Ecto neural progenitor cell (in vitro differentiated cells): ENCODE measurements around the gene CAND1.

ENCODE experiments used
- DNase-seq: peaks from one replicate; pipeline ENCODE4 v3.0.0-alpha.2; 2018; ENCODE audit warnings: low spot score

Gene CAND1

DNA sequence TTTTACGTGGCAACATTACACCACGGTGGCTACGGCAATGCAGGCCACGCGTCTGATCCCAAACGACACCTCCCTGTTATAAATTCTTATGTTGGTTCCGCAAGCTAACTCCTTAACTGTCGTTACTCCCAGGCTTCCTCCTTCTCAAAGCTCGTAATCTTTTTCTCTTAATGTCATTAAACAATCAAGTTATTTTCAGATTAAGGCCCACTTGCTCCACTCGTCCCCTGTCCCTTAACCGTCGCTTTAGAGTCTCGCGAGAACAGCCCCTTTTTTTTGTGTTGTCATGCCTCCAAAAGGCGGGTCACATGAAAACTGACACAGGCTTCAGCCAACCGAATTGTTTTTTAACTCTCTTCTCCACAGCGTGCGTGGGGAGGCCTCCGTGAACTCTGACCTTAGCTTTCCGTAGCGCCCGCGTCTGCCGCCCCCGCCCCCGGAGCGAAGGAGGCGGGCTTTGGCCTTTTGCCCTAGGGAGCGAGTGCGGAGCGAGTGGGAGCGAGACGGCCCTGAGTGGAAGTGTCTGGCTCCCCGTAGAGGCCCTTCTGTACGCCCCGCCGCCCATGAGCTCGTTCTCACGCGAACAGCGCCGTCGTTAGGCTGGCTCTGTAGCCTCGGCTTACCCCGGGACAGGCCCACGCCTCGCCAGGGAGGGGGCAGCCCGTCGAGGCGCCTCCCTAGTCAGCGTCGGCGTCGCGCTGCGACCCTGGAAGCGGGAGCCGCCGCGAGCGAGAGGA is at the start of gene CAND1:
Gene CAND1 (plus strand): TSS at position 463 of the 737 bp plus-strand sequence. CDS start 360 bp downstream, outside the sequence.
- peak; percentile 97 for DNase-seq

DNA sequence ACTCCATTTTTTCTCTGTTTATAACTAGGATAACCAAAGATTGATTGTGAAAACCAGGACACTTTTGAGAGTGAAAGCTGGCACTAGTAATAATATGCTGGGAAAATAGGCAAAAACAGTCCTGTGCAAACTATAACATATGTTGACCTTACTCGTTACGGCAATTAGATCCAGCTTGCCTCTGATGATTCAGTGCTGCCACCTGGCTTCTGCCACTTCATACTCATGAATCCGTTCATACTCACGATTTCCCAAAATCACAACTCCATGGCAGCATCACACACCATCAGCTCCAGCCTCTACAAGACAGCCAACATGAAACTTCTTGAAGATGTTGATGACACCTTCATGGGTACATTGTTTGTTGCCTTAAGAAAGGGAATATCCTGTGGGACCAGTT is 49.1 kb upstream of the CAND1 start:
- DNase-seq, result no peak

DNA sequence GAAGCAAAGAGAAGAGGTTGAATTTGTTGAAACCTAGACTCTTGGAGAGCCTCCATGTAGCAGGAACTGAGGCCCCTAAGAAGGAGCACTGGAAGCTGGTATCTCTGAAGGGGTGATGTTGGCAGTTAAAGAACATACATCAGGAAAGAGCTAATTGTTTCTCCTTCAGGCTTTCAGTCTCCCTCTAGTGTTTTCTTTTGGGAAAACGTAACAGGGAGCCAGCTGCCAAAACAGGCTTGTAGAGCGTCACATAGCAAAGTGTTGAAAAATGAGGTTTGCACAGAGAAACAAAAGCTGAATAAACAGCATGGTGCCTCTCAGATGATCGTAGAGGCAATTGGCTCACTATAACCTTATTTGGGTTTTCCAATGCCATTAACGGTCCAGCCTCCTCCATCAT is 46.9 kb upstream of the CAND1 start:
- DNase-seq, result no peak

DNA sequence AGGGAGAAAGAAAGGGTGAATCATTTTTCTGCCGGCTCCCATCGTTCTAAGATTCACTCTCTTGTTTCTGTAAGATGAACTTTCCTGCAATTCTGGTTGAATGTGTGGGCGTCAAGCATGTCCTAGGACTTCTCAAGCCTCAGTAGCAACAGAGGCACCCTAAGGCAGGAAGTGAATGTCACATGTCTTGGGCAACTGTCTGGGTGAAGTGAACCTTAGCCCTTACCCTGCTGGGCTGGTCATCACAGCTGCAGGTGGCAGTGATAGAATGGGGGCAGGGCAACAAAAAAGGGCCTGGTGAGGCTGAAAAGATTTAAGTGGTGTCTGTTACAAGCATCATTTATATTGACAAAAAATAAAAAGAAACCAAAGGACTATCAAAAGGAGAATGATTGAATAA is 45.9 kb upstream of the CAND1 start:
- DNase-seq, result no peak

DNA sequence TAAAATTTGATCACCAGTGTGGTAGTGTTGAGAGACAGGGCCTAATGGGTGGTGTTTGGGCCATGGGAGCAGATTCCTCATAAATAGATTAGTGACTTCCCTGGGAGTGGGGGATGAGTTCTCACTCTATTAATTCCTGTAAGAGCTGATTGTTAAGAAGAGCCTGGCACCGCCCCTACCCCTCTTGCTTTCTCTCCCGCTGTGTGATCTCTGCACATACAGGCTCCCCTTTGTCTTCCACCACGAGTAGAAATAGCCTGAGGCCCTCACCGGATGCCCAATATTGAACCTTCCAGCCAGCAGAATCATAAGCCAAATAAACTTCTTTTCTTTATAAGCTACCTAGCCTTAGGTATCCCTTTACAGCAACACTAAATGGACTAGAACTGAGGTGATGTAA is 31.9 kb upstream of the CAND1 start:
- DNase-seq, result peak; percentile 73

DNA sequence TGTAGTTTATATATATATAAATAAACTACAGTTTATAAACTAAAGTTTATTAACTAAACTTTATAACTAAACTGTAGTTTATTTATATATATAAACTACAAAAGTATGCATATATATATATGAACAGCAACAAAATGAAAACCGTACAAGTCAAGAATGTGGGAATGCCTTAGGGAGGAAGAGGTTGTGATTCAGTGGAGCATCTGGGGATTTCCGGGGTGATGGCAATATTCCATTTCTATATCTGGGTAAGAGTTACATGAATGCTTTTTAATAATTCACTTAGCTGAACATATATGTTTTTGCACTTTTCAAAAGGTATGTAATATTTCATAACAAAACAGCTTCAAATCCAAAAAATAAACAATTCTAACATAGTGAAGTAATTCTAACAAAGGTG is 30.1 kb upstream of the CAND1 start:
- DNase-seq, result no peak

DNA sequence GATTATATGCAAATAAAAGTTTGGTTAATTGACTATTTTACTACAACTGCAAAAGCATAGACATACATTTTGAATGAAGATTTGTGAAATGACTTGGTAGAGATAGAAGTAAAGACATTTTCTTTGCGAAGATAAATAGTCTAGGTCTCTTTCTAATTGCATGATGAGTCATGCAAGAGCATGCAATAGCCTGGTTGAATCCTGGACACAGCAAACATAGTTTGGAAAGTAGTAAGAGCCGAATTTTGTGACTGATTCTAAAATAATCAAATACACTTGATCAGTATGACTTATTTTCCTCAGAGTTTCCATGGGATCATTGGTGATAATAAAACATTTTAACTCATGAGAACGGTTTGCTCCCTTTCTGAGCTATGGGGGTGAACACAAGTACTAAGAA is 27.7 kb upstream of the CAND1 start:
- no peak for DNase-seq

DNA sequence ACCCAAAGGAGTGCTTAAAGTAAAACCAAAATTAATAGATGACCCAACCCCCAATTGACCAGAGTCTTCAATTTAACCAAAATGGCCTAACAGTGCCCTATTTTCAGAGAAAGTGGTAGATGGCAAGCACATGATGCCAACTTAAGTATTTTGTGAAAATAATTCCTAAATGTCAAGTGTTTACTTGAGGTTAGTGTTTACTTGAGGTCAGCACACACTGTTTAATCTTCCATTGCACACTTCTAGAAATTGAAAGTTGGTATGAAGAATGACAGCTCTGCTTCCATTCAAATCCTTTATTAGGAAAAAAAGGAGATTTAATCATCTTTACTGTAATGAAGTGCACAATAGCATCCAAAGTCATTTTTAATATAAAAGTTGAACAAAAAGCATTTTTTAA is 25.9 kb upstream of the CAND1 start:
- DNase-seq, result no peak

DNA sequence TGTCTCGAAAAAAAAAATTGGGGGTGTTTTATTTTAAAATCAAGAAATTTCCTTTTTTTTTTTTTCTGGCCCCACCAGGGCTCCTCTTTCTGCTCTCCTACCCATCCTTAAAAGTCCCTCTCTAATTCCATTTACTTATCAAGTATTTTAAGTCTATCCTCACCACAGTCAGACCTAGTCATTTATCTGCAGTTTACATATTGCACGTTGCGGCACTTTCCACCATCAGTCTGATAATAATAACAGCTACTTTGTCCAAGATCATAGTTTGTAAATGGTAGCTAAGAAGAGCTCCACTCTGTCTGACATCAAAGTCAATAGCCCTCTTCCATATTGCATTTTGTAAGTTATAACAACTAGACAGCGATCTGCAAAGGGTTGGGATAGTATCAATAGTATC is 23.6 kb upstream of the CAND1 start:
- DNase-seq, result no peak

DNA sequence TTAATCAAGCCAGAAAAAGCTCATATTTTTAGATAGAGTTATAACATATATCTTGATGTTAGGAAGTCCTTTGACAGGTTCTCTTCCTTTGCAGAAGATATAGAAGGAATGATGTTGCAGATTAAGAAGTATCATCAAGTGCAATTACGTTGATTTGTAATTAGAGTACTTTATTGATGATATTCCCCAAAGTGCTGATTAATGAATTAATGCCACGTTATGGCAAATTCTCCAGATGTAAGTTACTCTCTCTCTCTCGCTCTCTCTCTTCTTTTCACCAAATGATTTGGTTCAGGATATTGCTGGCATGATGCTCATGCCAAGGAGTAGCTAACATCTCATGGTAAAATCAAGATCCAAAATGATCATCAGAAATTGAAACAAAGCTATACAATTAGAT is 18.1 kb upstream of the CAND1 start:
- no peak for DNase-seq

DNA sequence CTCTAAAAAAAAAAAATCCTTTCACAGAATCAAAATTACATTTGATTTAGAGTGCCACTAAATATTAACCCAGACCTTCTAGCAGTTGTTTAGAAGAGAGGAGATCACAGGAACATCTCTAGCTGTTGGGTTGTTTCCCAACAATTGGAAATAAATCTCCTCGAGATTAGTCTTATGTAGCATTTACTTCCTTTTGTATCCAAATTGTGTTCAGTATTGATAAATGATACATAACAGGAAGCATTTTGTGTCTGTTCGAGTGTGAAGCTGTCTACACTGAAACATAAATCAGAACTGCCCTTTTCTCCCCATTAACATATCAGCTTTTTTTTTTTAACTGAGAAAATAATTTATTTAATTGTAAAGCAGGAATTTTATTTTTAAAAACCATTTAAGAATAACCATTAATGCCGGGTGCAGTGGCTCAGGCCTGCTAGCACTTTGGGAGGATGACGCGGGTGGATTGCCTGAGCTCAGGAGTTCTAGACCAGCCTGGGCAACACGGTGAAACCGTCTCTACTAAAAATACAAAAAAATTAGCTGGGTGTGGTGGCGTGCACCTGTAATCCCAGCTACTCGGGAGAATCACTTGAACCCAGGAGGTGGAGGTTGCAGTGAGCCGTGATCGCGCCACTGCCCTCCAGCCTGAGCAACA is 14.7 kb upstream of the CAND1 start:
- DNase-seq, result no peak

DNA sequence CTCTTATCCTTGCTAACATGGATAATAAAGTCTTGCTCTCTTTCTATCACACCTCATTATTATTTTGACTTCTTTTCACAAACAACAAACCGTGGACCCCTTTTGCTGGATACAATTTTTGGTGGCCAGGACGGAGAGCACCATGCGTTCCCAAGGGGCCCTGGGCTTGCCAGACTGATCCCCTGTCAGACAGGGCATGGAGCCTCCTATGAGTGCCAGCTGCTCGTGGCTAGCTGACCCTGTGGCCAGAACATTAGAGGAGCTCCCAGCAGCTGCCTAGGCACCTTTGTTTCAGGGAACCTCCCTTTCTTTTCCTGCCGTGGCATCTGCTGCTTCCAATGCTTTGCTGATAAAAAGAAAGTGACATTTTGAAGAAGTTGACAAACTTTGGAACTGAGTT is 12.5 kb upstream of the CAND1 start:
- no peak for DNase-seq

DNA sequence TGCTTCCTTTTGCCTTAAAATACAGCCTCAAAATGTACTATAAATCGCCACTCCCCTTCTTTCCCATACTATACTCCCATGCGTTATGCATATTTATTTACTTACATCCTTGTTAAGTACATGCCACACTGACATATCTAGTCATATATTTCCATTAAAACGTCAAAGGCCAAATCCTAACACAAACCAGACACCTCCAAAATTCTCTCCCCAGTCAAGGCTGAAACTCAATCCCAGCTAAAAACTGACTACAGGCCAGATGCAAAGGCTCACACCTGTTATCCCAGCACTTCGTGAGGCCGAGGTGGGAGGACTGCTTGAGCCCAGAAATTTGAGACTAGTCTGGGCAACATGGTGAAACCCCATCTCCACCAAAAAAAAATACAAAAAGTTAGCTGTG is 5.7 kb upstream of the CAND1 start:
- DNase-seq, result no peak

DNA sequence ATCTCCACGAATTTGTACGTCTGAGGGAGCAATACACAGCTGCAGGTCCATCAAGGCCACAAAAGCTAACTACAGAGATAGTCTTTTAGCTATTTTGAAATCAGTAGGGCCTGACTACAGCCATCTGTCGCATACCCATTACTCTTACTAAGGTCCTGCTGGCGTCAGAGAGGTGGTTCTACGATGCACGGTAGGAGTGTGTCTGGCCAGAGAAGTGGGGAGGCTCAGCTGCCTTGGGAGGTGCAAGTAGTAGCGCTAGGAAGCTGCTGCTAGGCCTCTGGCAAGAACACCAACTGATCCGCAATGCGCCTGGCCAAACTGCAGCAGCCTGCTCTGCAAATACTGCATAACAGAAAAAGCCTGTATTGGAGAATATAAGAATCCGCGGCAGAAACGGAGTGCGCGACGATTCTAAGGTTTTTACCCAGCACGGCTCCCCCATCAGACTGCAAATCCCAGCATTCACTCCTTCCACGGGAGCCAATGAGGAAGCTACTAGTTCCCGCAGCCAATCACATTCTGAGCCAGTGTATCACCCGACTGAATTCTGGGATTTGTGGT is 743 bp upstream of the CAND1 start:
- peak; percentile 95 for DNase-seq

DNA sequence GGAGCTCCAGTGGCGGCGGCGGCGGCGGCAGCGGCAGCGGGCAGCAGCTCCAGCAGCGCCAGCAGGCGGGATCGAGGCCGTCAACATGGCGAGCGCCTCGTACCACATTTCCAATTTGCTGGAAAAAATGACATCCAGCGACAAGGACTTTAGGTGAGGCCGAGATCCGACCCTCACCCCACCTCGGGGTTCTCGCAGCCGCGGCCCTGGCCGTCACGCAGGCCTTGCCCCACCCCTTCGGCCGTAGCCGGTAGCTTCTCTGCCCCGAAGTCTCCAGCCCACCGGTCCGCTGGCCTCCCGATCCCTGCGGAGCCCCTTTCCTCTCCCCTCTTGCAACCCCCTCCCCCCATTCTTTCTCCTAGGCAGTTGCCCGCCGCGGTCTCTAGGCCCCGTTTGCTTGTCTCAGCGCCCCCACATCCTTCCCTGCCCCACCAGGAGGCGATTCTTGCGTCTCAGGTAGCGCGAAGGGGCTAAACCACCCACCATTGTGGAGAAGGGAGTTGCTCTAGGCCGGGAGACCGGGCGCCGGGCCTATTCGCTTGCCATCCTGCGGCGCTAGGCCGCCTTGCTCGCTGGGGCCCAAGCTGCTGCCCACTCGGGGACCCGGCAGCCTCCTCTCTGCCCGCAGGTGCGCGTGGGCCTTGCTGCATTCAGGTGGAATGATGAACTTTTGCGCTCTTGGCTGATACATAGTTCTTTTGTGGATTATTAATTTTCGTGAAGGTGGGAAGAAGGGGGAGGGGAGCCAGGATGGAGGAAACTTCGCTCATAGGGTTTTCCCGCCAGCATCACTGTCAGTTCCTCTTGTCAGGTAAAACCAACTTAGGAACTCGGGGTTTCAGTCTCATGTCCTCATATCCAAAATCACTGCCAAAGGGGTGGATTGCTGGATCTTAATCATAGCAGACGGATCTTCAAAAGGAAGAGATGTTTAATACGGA is 745 bp downstream of the CAND1 start:
- no peak for DNase-seq

DNA sequence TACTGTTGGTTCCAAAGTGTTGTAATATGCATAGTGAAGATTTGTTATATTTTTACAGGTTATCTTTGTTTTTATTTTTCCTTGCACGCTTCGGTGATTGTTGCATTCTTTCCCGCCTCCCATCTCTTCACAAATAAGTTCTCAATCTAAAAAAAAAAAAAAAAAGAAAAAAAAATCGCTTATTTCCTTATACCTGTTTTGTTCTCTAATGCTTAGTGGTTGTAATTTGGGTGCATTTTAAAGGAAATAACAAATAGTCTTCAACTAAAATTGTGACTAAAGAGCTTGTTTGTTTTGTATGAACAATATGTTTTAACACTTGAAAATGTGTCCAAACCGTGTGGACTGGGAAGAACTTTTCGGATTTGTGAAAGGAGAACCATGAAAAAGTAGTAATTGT is 1.5 kb downstream of the CAND1 start:
- no peak for DNase-seq

DNA sequence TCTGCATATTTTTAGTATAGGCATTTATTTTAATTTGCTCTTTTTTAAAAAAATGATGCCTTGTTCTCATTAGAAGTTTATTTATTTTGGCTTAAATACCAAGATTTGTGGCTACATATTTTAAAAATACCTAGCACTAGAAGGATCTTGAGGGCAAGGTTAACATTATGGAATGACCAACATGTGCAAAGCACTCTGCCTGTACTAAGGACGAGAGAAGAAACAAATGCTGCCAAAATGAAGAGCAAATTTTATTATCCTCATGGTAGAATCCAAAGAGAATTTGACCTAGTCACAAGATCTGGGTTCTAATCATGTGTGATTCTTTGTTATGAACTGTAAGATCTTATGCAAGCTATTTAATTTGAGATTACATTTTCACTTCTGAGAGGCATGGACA is 2.8 kb downstream of the CAND1 start:
- no peak for DNase-seq

DNA sequence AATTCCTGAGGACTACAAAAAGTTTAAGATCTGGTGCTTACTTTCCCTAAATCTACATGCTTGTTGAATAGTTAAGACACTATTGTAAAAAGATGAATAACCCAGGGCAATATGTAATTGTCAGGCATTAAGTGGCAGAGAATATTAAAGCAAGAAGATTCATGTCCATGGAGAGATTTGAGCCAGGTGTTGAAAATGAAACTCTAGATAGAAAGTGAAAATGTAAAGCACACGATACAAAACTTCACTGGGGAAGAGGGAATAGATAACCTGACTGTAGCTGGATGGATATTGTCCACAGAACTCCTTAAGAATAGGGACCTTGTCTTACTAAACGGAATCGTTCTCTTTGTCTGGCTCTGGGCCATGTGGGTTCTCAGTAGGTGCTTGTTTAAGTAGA is 5.0 kb downstream of the CAND1 start:
- DNase-seq, result no peak

DNA sequence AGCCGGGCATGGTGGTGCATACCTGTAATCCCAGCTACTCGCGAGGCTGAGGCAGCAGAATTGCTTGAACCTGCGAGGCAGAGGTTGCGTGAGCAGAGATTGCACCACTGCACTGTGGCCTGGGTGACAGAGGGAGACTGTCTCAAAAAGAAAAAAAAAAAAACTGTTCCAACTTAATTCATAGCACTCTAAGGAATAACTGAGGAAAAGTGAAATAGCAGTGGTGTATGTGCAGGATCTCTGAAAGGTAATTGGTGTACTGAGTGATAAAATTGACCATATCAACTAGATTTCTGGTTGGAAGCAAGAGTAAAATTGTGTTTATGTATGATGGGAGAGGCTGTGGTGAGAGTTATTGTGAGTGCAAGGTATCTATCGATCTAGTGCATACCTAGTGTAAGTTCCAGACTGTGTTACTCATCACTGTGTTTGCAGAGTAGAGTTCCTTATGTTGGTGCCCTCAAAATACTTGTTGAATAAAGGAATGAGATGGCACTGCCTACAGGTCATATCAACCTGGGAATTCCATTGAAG is 6.3 kb downstream of the CAND1 start:
- no peak for DNase-seq

DNA sequence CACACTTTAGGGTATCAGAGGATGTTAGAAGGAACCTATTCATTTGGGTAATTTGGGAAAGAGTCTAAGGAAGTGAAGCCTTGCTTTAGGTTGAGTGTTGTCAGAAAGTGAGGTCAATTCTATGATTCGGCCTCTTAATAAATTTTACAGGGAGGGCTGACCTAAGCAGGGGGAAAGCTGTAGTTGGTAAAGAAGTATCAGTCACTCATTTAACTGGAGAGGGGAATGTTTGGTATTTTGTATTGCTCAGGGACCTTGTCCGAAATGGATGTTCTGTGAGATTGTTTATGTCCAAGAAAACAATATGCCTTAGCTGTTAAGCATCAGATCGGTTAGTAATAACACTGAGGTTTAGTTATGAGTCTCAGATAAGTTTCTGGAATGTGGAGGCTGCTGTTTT is 7.3 kb downstream of the CAND1 start:
- no peak for DNase-seq

DNA sequence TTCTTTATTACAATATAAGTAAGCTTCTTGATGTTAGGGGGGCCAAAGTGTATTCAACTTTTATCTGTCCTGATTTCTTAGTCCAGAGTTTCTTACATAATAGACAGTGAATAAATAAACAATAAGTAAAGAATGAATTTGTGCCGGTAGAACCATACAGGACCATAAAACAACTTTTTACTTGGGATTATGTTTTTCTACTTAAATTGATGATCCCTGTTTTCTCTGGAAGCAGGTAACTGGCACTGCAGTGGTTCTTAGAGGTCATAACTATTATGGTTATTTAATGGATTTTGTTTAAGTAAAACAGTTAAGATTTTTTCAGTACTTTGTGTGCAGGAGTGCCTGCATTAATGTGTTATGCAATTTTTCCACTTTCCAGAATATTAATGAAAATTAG is 10.5 kb downstream of the CAND1 start:
- DNase-seq, result no peak

DNA sequence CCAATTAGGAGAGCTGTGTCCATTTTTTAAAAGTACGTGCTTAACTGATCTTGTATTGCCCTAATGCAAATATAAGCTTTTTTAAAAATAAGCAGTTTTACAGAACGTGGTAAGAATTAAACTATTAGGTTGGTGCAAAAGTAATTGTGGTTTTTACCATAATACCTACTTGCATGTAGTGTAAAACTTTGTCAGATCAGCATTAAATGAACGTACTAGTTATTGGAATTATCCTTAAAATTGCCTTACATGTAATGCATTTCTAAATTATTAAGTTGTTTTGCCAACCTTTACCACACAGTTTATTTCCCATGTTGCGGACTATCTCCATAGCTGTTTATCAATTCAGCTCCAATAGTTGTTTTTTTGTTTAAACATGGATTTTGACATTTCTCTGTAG is 10.9 kb downstream of the CAND1 start:
- no peak for DNase-seq
